BLaER1 (cell line): ENCODE results near the gene PPM1G.
A peak's percentile ranks its signal among the peaks of the same experiment; 100 is the strongest.

Experiments used
- H3K27ac ChIP-seq: shearing (Covaris generic); formaldehyde crosslinking; 2 replicates; pipeline ENCODE4 v1.8.1; 2022
- H3K27me3 ChIP-seq: shearing (Covaris generic); formaldehyde crosslinking; 2 replicates; pipeline ENCODE4 v1.8.1; 2022
- H3K36me3 ChIP-seq: shearing (Covaris generic); formaldehyde crosslinking; 2 replicates; pipeline ENCODE4 v1.8.1; 2022
- H3K4me1 ChIP-seq: shearing (Covaris generic); formaldehyde crosslinking; 2 replicates; pipeline ENCODE4 v1.8.1; 2022
- H3K4me2 ChIP-seq: shearing (Covaris generic); formaldehyde crosslinking; 2 replicates; pipeline ENCODE4 v1.8.1; 2022
- H3K4me3 ChIP-seq: shearing (Covaris generic); formaldehyde crosslinking; 2 replicates; pipeline ENCODE4 v1.8.1; 2022
- H3K9ac ChIP-seq: shearing (Covaris generic); formaldehyde crosslinking; 2 replicates; pipeline ENCODE4 v1.8.1; 2022
- H3K9me3 ChIP-seq: shearing (Covaris generic); formaldehyde crosslinking; 2 replicates; pipeline ENCODE4 v1.8.1; 2022
- H4K20me1 ChIP-seq: shearing (Covaris generic); formaldehyde crosslinking; 2 replicates; pipeline ENCODE4 v1.8.1; 2022
- Cebpa-rat ChIP-seq: shearing (Covaris generic); IDR thresholded peaks from 2 replicates; pipeline ENCODE4 v1.8.1; 2022

PPM1G gene

GRCh38 chr2:27381577-27382181 lies 27.7 kb downstream of the PPM1G start:
- peaks cover 38% of the 10 kb centered on the region for H4K20me1 ChIP-seq
- H3K9ac ChIP-seq, result no peak overlapping the region
- peak overlapping the region; percentile 86; the same call in 1 of the 2 replicates for H3K27ac ChIP-seq
- no peak overlapping the region for H3K4me2 ChIP-seq
- H3K4me1 ChIP-seq, result peaks cover 27% of the 10 kb centered on the region
- H3K27me3 ChIP-seq, result no peaks in the 10 kb centered on the region
- no peak for TF ChIP-seq Cebpa-rat
- H3K9me3 ChIP-seq, result no peaks in the 10 kb centered on the region
- H3K36me3 ChIP-seq, result peaks cover 82% of the 10 kb centered on the region
- H3K4me3 ChIP-seq, result no peak overlapping the region

GRCh38 chr2:27380626-27381545 lies 28.5 kb downstream of the PPM1G start, which contains the start of gene ZNF513:
ZNF513 (minus strand) TSS chr2:27380734; CDS start chr2:27380526, 208 bp downstream.
- H3K27me3 ChIP-seq, result no peaks in the 10 kb centered on the region
- peak within 1 kb of the TSS; percentile 86 for H3K27ac ChIP-seq
- H3K36me3 ChIP-seq, result peaks cover 82% of the 10 kb centered on the region
- no peaks in the 10 kb centered on the region for H3K9me3 ChIP-seq
- H3K4me3 ChIP-seq, result peak within 1 kb of the TSS; percentile 86
- H3K4me2 ChIP-seq, result peak within 1 kb of the TSS; percentile 85
- peaks cover 38% of the 10 kb centered on the region for H4K20me1 ChIP-seq
- TF ChIP-seq Cebpa-rat, result no peak
- peaks cover 27% of the 10 kb centered on the region for H3K4me1 ChIP-seq
- peak within 1 kb of the TSS; percentile 89 for H3K9ac ChIP-seq

- peaks cover 27% of the 10 kb centered on the region for H3K4me1 ChIP-seq
- H3K9me3 ChIP-seq, result no peaks in the 10 kb centered on the region
- peaks cover 44% of the 10 kb centered on the region for H4K20me1 ChIP-seq
- peak overlapping the region; percentile 86 for H3K4me3 ChIP-seq
- H3K4me2 ChIP-seq, result peak overlapping the region; percentile 85
- no peak for TF ChIP-seq Cebpa-rat
- peak overlapping the region; percentile 86 for H3K27ac ChIP-seq
- peak overlapping the region; percentile 89 for H3K9ac ChIP-seq
- no peaks in the 10 kb centered on the region for H3K27me3 ChIP-seq
- peaks cover 82% of the 10 kb centered on the region for H3K36me3 ChIP-seq
Measured at GRCh38 chr2:27379836-27380625, 29.4 kb downstream of the PPM1G start.

GRCh38 chr2:27379383-27379835 lies 30.0 kb downstream of the PPM1G start:
- Histone ChIP-seq H3K4me2 (peak overlapping the region; percentile 85), H3K27me3 (no peaks in the 10 kb centered on the region), H4K20me1 (peaks cover 44% of the 10 kb centered on the region), H3K27ac (peak overlapping the region; percentile 86), H3K4me3 (peak overlapping the region; percentile 86), H3K9me3 (no peaks in the 10 kb centered on the region), H3K36me3 (peaks cover 82% of the 10 kb centered on the region), H3K9ac (peak overlapping the region; percentile 89), H3K4me1 (peaks cover 27% of the 10 kb centered on the region)
- no peak for TF ChIP-seq Cebpa-rat

- Histone ChIP-seq H3K4me3 (no peak overlapping the region), H3K9ac (peak overlapping the region; percentile 89), H3K4me2 (peak overlapping the region; percentile 85), H3K4me1 (peaks cover 28% of the 10 kb centered on the region), H3K9me3 (no peaks in the 10 kb centered on the region), H3K36me3 (peaks cover 80% of the 10 kb centered on the region), H3K27me3 (no peaks in the 10 kb centered on the region), H4K20me1 (peaks cover 45% of the 10 kb centered on the region), H3K27ac (no peak overlapping the region)
- no peak for TF ChIP-seq Cebpa-rat
Measured at GRCh38 chr2:27378809-27379290, 30.5 kb downstream of the PPM1G start.

- H3K27ac ChIP-seq, result no peak overlapping the region
- H3K9ac ChIP-seq, result peak overlapping the region; percentile 89; the same call in 1 of the 2 replicates
- peaks cover 50% of the 10 kb centered on the region for H4K20me1 ChIP-seq
- no peak for TF ChIP-seq Cebpa-rat
- H3K4me1 ChIP-seq, result peaks cover 34% of the 10 kb centered on the region
- H3K4me3 ChIP-seq, result no peak overlapping the region
- H3K4me2 ChIP-seq, result peak overlapping the region; percentile 85
- no peaks in the 10 kb centered on the region for H3K27me3 ChIP-seq
- peaks cover 80% of the 10 kb centered on the region for H3K36me3 ChIP-seq
- H3K9me3 ChIP-seq, result no peaks in the 10 kb centered on the region
Measured at GRCh38 chr2:27378096-27378808, 31.1 kb downstream of the PPM1G start.

GRCh38 chr2:27377618-27378095 lies 31.7 kb downstream of the PPM1G start:
- Histone ChIP-seq H3K4me1 (peaks cover 40% of the 10 kb centered on the region), H3K9me3 (no peaks in the 10 kb centered on the region), H3K4me3 (no peak overlapping the region), H3K27ac (no peak overlapping the region), H3K27me3 (no peaks in the 10 kb centered on the region), H3K4me2 (no peak overlapping the region), H3K36me3 (peaks cover 79% of the 10 kb centered on the region), H3K9ac (no peak overlapping the region), H4K20me1 (peaks cover 56% of the 10 kb centered on the region)
- no peak for TF ChIP-seq Cebpa-rat

GRCh38 chr2:27376866-27377617 lies 32.3 kb downstream of the PPM1G start:
- TF ChIP-seq Cebpa-rat, result no peak
- peaks cover 73% of the 10 kb centered on the region for H3K36me3 ChIP-seq
- no peaks in the 10 kb centered on the region for H3K27me3 ChIP-seq
- H3K9me3 ChIP-seq, result no peaks in the 10 kb centered on the region
- no peak overlapping the region for H3K4me2 ChIP-seq
- no peak overlapping the region for H3K27ac ChIP-seq
- H3K9ac ChIP-seq, result no peak overlapping the region
- H4K20me1 ChIP-seq, result peaks cover 62% of the 10 kb centered on the region
- peaks cover 46% of the 10 kb centered on the region for H3K4me1 ChIP-seq
- H3K4me3 ChIP-seq, result no peak overlapping the region
